Epithelial cell of proximal tubule (primary cell): ENCODE measurements around the gene KIAA1210. TPM values are rescaled to one million over a fixed set of nuclear protein-coding genes. Genes with fewer than 3 reads are reported as not detected.
A peak's percentile ranks its signal among the peaks of the same experiment; 100 is the strongest.

Experiments
- DNase-seq: peaks from one replicate; pipeline ENCODE4 v3.0.0-alpha.2; 2011; ENCODE audit warnings: low read depth
- H3K4me3 ChIP-seq: 2 replicates; pipeline ENCODE4 v1.5.1; 2011; ENCODE audit warnings: low read depth, mild to moderate bottlenecking, low read length
- total RNA-seq: library from RNA; depleted of rRNA; stranded (reverse); fragments of >200 nt; gene quantifications from 2 replicates; pipeline ENCODE4 v1.2.3, GENCODE V29; 2015
- TF ChIP-seq, protein P1 (sequence below): conservative IDR thresholded peaks from 2 replicates; pipeline ENCODE4 v1.5.1; 2012; ENCODE audit warnings: low read depth, mild to moderate bottlenecking, low read length

Gene KIAA1210
- total RNA-seq, 1 donor from 2014 or later = not detected

DNA sequence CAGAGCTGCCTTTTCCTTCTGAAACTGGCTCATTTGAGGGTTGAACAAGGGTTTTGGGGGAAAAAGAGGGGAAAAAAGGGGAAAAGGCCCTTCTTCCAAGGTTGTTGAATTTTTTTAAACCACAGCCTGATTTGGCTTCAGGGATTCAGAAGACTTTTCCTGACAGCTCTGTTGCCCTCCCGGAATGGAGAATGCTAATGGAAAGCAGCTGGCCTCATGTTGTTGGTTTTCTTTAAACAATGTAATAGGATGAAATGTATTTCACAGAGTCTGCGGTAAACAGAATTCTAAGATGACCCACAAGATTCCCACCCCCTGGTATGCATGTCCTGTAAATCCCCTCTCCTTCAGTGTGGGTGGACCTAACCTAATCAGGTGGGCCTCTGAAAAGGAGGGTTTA is 3.3 kb upstream of the KIAA1210 start:
- H3K4me3 ChIP-seq = no peak overlapping the region
- TF ChIP-seq, protein P1, sequence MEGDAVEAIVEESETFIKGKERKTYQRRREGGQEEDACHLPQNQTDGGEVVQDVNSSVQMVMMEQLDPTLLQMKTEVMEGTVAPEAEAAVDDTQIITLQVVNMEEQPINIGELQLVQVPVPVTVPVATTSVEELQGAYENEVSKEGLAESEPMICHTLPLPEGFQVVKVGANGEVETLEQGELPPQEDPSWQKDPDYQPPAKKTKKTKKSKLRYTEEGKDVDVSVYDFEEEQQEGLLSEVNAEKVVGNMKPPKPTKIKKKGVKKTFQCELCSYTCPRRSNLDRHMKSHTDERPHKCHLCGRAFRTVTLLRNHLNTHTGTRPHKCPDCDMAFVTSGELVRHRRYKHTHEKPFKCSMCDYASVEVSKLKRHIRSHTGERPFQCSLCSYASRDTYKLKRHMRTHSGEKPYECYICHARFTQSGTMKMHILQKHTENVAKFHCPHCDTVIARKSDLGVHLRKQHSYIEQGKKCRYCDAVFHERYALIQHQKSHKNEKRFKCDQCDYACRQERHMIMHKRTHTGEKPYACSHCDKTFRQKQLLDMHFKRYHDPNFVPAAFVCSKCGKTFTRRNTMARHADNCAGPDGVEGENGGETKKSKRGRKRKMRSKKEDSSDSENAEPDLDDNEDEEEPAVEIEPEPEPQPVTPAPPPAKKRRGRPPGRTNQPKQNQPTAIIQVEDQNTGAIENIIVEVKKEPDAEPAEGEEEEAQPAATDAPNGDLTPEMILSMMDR = no peak
- no peak for DNase-seq

DNA sequence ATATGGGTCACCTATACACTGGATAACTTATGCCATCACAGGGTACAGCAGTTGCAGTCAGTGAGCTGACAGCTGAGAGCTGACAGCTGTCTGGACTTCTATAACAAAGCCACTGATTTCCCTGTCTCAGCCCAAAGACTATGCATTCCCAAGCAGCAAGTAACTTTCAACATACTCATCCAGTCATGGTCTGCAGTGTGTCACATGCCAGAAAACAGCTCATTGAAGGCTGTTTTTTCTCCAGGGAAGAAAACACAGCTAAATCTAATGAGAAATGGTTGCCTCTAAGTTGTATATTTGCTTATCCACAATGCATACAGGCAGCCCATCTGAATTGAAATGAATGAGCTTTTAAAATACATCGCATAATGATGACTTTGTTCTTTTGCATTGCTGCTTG is 6.3 kb downstream of the KIAA1210 start:
- TF ChIP-seq, protein P1 = no peak
- no peak overlapping the region for H3K4me3 ChIP-seq
- peak; percentile 30 for DNase-seq

DNA sequence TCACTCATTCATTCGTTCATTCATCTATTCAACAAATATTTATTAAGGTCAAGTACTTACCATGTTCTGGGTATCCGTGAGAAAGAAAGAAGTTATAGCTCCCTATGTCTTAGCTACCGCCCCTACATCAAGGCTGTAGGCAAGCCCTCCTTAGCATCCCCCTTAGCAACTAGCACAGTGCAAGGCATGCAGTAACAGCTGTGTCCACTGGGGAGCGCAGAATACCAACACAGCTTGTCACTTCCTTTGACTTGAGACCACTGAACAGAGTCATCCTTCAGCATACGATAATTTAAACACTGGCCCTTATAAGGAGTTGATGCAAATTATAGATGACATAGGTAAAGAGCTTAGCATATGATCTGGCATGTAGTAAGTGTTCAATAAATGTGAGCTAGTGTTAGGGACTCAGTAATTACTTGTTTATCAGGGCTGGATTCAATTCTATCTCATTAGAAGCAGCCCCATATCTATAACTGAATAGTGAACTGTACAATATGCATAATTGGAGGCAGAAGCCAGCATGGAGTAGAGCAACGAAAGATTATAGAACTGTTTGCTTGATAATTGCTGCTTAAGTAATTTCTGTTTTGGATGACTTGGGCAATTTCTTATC is 8.7 kb downstream of the KIAA1210 start:
- TF ChIP-seq, protein P1 = peak; percentile 71
- DNase-seq = no peak
- no peak overlapping the region for H3K4me3 ChIP-seq

DNA sequence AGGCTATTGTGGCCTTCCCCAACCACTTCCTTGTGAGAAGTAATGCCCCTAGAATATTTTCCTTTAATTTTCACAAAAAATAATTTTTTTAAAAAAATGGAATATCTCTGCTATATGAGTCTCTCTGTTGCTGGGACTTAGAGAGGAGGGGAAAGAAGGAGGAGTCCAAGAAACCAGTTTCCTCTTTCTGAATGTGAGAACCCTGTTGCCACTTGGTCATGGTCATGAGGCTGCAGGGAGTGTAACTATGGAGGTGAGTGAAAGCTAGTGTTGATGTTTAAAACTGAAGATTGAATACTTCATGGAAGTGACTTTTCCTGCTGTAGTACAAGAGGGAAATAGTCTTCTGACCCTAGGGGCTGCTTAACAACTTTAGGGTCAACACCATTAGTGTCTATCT is 20.4 kb downstream of the KIAA1210 start:
- H3K4me3 ChIP-seq = no peak overlapping the region
- TF ChIP-seq, protein P1 = no peak
- no peak for DNase-seq

DNA sequence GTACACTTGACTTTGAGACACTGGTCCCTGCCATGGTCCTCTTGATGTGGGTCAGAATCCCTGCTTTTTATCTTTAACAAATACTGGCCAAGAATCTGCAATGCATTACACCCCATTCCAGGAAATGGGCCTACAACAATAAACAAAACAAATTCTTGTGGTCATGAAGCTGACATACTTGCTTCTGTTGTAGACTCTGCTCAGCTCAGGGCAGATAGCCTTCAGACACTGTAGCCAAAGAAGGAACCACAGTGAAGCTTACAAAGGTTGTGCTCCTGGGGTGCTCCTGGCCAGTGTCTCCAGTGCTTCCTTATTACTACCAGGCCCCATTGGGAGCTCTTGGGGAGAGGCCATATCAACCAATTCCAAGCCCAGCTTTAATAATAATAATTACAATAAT is 21.8 kb downstream of the KIAA1210 start:
- no peak for DNase-seq
- H3K4me3 ChIP-seq = no peak overlapping the region
- TF ChIP-seq, protein P1 = no peak

DNA sequence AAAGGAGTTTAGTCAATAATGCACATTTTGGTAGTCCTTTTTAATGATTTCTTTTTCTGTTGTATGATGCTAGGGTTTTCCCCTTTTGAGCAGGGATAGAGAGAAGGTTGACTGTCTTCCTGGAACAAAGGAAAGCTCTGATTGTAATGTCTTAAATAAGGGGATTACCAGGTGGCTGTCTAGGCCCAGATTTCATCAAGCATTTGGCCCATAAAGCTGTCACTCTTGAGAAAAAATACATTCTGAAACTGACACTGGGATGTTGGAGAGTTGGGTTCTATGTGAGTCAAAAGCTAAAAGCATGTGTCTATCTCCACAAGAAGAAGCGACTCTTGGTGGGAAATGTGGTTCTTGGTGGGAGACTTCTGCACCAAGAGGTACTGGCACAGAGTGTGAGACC is 26.4 kb downstream of the KIAA1210 start:
- TF ChIP-seq, protein P1 = no peak
- DNase-seq = no peak
- no peak overlapping the region for H3K4me3 ChIP-seq

DNA sequence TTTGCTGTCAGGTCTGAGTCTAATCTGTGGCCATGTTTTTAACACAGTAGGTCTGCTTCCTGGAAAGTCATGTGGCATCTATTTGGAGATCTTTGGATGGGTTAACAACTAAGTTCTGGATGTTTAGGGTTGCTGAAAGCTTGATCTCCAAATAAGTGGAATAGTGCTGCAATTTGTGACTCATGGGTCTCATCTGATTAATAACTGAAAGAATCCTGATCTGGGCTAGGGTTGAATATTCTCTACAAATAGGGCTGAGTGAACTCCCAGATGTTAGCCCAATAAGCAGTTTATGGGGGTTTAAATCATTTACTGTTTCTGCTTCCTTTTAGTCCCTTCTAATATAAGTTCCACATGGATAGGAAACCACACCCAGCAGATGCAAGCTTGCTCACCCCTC is 31.7 kb downstream of the KIAA1210 start:
- H3K4me3 ChIP-seq = no peak overlapping the region
- DNase-seq = no peak
- TF ChIP-seq, protein P1 = no peak
